ENCODE results near the gene MRPL46.
"Not testable (repeated sequence)": the region's sequence is repeated elsewhere in the genome, so short reads cannot be mapped to it uniquely, and the experiment has no call there.

The MRPL46 gene

DNA sequence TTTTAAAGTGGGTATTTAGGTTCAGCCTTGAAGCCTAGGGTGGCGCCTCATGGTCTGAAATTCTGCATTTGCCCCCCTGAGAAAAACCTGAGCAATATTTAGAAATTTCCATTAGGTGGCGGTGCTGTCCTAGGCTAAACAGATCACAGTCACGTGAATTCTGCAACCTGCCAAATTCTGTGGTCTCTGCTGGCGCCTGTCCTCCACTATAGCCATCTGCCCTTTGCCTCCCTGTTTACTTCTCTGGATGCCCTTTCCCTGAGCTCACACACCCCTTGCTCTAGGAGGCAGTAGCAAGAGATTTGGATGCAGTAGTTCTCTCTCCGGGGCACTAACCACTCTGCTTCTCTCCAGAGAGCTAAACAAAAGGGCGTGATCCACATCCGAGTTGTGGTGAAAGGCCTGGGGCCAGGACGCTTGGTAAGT is 9.5 kb upstream of the MRPL46 start:
- DNase-seq (ENCODE audit: insufficient read length) (no peak), FAIRE-seq (no peak)

DNA sequence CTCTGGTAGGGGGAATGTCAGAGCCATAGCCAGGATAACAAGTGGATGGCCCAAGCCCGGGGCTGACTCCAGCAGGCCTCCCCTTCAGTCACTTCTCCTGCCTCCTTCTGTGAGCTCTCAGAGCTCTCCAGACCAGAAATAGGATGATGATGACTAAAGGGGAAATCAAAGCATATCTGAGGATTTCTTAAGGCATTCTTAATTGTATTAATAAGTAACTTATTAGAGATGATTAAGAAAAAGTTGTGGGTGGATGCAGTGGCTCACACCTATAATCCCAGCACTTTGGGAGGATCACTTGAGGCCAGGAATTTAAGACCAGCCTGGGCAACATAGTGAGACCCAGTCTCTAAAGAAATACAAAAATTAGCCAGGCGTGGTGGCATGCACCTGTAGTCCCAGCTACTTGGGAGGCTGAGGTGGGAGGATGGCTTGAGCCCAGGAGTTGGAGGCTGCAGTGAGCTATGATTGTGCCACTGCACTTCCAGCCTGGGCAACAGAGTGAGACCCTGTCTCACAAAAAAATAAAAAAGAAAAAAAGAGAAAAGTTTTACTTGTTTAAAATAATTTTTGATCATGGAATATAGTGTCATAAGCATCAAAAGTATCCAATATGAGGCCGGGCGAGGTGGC is 6.6 kb upstream of the MRPL46 start:
- DNase-seq (ENCODE audit: insufficient read length); FAIRE-seq: not testable (repeated sequence)

More for the DNA sequence above, 9.5 kb upstream of the MRPL46 start:
- TF ChIP-seq POLR2AphosphoS5 (IDR thresholded peaks at IDR 0.05; ENCODE audit: low read depth, low read length) (no peak), POLR2A (IDR thresholded peaks at IDR 0.05; ENCODE audit: low read depth, low read length) (no peak), TAF1 (IDR thresholded peaks at IDR 0.05; ENCODE audit: borderline replicate concordance, low read depth, low read length) (no peak)

DNA sequence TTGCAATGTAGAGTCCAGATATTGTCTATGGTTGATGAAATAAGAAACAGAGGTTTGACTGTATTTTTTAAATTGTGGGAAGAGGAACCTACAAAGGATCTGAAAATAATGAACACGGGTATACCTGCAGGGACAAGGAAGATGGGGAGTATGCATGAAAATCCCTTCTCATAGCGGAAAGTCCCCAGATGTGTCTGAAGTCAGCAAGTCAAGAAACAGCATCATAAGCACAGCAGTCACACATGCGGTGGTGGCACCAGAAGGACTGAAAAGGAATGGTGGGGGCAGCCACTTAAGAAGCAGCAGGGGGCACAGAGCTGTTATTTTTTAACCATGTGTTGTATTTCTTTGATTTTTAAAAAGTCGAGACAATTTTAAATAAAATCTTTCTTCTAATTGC is 5.0 kb upstream of the MRPL46 start:
- no peak for FAIRE-seq
- no peak for DNase-seq (ENCODE audit: insufficient read length)
- TF ChIP-seq POLR2AphosphoS5 (IDR thresholded peaks at IDR 0.05; ENCODE audit: low read depth, low read length) = no peak
- TF ChIP-seq POLR2A (IDR thresholded peaks at IDR 0.05; ENCODE audit: low read depth, low read length) = no peak
- TF ChIP-seq TAF1 (IDR thresholded peaks at IDR 0.05; ENCODE audit: borderline replicate concordance, low read depth, low read length) = no peak

- DNase-seq (ENCODE audit: insufficient read length) (no peak), FAIRE-seq (no peak)
- TF ChIP-seq TAF1 (IDR thresholded peaks at IDR 0.05; ENCODE audit: borderline replicate concordance, low read depth, low read length) (no peak), POLR2A (IDR thresholded peaks at IDR 0.05; ENCODE audit: low read depth, low read length) (no peak), POLR2AphosphoS5 (IDR thresholded peaks at IDR 0.05; ENCODE audit: low read depth, low read length) (no peak)
Observed at GRCh38 chr15:88470625-88471372, 3.6 kb upstream of the MRPL46 start.

DNA sequence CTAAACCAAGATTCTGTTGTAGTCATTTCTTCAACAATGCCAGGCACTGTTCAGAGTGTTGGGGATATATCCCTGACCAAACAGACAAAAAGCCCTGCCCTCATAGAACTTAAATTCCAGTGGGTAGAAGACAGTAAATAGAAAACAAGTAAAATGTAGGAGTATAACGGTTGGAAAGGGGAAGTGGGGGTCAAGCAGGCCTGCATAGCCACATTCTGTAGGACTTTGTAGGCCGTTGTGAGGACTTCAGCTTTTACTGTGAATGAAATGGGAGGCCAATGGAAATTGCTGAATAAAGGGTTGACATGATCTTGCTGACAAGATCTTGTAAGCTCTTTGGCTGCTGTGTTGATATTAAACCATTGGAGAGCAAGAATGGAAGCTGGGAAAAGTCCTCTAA is 2.1 kb upstream of the MRPL46 start:
- FAIRE-seq = no peak
- TF ChIP-seq POLR2A (IDR thresholded peaks at IDR 0.05; ENCODE audit: low read depth, low read length) (no peak), POLR2AphosphoS5 (IDR thresholded peaks at IDR 0.05; ENCODE audit: low read depth, low read length) (no peak), TAF1 (IDR thresholded peaks at IDR 0.05; ENCODE audit: borderline replicate concordance, low read depth, low read length) (no peak)

GRCh38 chr15:88468721-88469120 is 1.5 kb upstream of the MRPL46 start:
- not testable (repeated sequence) for DNase-seq (ENCODE audit: insufficient read length); FAIRE-seq

More for the DNA sequence above, 2.1 kb upstream of the MRPL46 start:
- no peak for DNase-seq (ENCODE audit: insufficient read length)

- FAIRE-seq = peak; percentile 9
- no peak for DNase-seq (ENCODE audit: insufficient read length)
- TF ChIP-seq TAF1 (IDR thresholded peaks at IDR 0.05; ENCODE audit: borderline replicate concordance, low read depth, low read length) (no peak), POLR2AphosphoS5 (IDR thresholded peaks at IDR 0.05; ENCODE audit: low read depth, low read length) (no peak), POLR2A (IDR thresholded peaks at IDR 0.05; ENCODE audit: low read depth, low read length) (no peak)
Observed at GRCh38 chr15:88467935-88468528, 844 bp upstream of the MRPL46 start.

DNA sequence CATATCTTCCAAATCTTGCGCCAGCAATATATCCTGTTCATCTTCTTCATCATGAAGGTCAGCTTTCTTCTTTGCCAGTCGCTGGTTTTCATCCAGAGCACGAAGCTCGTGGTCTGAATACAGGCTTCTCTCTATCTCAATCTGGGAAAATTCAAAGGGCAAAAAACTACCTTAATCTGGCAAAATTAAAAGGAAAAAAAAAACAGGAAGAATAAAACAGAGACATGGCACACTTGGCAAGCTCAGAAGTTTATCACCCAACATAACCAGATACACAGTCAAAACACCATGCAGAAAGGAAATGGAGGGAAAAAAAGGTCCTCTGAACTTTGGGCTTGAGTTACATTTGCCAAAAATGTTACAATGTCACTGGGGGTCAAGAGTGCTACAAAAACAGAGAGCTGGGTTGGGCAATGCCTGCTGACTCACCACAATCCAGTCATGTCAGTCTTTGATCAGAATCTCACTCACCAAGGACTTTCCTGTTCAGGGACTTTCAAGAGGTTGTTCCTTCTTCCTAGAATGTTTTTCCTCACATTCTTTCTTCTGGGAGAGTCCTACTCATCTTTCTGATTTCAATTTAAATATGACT is 1.5 kb downstream of the MRPL46 start:
- no peak for FAIRE-seq
- no peak for TF ChIP-seq TAF1 (IDR thresholded peaks at IDR 0.05; ENCODE audit: borderline replicate concordance, low read depth, low read length)
- no peak for TF ChIP-seq POLR2A (IDR thresholded peaks at IDR 0.05; ENCODE audit: low read depth, low read length)
- no peak for TF ChIP-seq POLR2AphosphoS5 (IDR thresholded peaks at IDR 0.05; ENCODE audit: low read depth, low read length)
- DNase-seq (ENCODE audit: insufficient read length) = no peak

DNA sequence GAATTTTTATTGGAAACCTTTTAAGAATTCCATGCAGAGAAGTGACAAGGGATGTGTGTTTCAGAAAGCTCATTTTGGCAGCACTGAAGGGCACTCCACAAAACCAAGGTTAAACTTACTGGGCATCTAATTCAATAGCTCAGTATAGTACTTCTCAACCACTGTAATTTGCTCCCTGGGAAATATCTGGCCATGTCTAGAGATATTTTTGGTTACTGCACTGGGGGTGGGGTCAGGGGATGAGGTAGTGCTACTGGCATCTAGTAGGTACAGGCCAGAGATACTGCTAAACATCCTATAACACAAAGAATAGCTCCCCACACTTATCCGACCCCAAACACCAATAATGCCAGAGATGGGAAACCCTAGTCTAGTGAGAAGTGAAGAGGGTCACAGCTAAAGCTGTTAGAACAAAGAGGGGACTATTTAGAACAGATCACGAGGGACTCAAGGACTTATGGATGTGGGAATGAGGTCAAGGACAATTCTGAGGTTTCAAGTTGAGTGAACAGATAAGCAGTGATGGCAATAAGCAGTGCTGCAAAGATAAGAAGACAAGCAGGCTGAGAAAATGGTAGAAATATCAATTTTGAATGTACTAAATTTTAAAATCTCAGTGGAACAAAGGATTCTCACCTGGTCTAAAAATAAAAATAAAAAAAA is 3.2 kb downstream of the MRPL46 start:
- no peak for DNase-seq (ENCODE audit: insufficient read length)
- no peak for FAIRE-seq
- TF ChIP-seq TAF1 (IDR thresholded peaks at IDR 0.05; ENCODE audit: borderline replicate concordance, low read depth, low read length) (no peak), POLR2AphosphoS5 (IDR thresholded peaks at IDR 0.05; ENCODE audit: low read depth, low read length) (no peak), POLR2A (IDR thresholded peaks at IDR 0.05; ENCODE audit: low read depth, low read length) (no peak)

DNA sequence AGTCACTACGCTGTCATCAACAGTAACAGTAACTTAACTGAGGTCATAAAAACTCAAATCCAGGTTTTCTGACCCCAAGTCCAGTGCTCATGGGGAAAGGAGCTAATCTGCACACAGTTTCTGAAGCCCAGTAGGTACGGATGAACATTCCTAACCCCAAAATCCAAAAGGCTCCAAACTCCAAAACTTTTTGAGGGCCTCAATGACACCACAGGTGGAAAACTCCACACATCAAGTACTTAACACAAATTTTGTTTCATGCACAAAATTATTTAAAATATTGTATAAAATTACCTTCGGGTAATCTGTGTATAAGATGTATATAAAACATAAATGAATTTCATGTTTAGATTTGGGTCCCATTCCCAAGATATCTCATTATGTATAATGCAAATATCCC is 10.5 kb downstream of the MRPL46 start:
- FAIRE-seq (no peak), DNase-seq (ENCODE audit: insufficient read length) (no peak)
- TF ChIP-seq POLR2AphosphoS5 (IDR thresholded peaks at IDR 0.05; ENCODE audit: low read depth, low read length) = no peak
- no peak for TF ChIP-seq TAF1 (IDR thresholded peaks at IDR 0.05; ENCODE audit: borderline replicate concordance, low read depth, low read length)
- TF ChIP-seq POLR2A (IDR thresholded peaks at IDR 0.05; ENCODE audit: low read depth, low read length) = no peak
